Tibial nerve (tissue), 4 donors: ENCODE measurements around the gene PLXDC1.

ENCODE experiments used
- CTCF ChIP-seq, 5 experiments: fragments of 200-600 bp in 3 of 5; fragments of 450-650 bp in 2 of 5; sonication (generic) in 3 of 5; IDR thresholded peaks; one replicate each; pipeline ENCODE4 v1.5.1; 2016 to 2019; ENCODE audit warnings: antibody characterized with exemption in 5 of 5, mild to moderate bottlenecking in 3 of 5, moderate library complexity in 2 of 5
- EP300 ChIP-seq, 2 donors: sonication (generic); formaldehyde crosslinking; IDR thresholded peaks; one replicate each; pipeline ENCODE4 v1.6.1; 2017; ENCODE audit warnings: antibody characterized with exemption in 2 of 2, mild to moderate bottlenecking in 1 of 2
- POLR2A ChIP-seq, 2 donors: fragments of 450-650 bp; IDR thresholded peaks; one replicate each; pipeline ENCODE4 v1.6.1; 2017; ENCODE audit warnings: antibody characterized with exemption in 2 of 2, mild to moderate bottlenecking in 2 of 2, moderate library complexity in 2 of 2

- TF ChIP-seq CTCF (IDR thresholded peaks at IDR 0.05) = no peak
- no peak for TF ChIP-seq POLR2A (IDR thresholded peaks at IDR 0.05)
- no peak for TF ChIP-seq EP300 (IDR thresholded peaks at IDR 0.05)
Observed at GRCh38 chr17:39095309-39095686, 56.1 kb downstream of the PLXDC1 start.
